AG20443 (cell line): ENCODE measurements around the gene CPD.
A peak's percentile ranks its signal among the peaks of the same experiment; 100 is the strongest.
"Not testable (repeated sequence)": the region's sequence is repeated elsewhere in the genome, so short reads cannot be mapped to it uniquely, and the experiment has no call there.

Source experiments
- DNase-seq: peaks from one replicate; pipeline ENCODE4 v3.0.0; 2012; ENCODE audit warnings: low spot score, mixed read lengths

CPD gene

DNA sequence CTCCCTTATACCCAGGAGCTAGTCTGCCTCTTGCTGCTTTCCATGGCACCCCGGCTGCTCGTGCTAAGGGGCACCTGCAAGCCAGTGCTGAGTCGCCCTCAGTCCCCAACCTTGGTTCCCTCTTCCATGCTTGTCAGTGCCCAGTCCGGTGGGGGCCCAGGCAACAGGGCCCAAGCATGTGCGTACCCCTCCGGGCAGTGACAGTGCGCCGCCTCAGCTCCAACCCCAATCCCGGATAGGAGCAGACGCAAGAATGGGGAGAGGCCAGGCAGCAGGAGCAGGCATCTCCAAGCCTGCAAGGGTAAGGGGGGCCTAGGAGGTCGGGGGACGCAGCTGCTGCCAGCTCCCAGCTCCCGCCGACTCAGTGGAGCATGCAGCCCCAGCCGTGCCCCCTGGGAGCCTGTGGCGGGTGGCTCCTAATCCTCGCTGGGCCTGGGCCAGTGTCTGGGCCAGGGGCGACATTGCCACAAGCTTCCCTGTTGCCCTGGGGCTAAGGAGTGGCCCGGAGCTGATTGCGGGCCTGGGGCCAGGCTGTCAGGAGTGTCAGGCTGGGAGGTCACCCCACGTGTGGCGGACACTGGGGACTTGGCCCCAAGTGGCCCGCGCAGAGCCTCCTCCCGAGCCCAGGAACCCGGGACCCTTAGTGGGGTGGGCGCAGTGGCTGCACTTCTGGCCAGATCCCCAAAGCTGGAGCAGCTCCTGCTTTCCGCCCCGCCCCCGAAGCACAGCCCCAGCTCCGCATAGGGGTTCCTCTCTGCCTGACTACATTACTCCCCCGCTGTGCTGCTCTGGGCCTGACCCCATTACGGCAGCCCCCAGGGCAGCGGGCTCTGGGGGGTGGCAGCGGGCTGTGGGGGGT is 9.8 kb downstream of the CPD start:
- no peak for DNase-seq

DNA sequence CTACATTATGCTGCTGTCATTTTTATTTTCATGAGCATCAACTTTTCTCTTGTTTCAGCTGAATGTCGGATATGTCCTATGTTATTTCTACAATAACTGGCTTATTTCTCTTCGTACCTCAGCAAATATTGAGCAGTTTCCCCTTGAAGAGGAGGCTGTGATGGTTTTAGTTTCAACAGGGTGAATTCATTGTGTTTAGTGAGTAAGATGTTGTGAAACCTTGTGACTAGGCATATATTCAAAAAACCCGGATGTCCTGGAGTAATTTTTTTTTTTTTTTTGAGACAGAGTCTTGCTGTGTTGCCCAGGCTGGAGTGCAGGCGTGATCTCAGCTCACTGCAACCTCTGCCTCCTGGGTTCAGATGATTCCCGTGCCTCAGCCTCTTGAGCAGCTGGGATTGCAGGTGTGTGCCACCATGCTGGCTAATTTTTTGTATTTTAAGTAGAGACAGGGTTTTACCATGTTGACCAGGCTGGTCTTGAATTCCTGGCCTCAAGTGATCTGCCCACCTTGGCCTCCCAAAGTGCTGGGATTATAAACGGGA is 11.1 kb downstream of the CPD start:
- DNase-seq, result peak; percentile 30

DNA sequence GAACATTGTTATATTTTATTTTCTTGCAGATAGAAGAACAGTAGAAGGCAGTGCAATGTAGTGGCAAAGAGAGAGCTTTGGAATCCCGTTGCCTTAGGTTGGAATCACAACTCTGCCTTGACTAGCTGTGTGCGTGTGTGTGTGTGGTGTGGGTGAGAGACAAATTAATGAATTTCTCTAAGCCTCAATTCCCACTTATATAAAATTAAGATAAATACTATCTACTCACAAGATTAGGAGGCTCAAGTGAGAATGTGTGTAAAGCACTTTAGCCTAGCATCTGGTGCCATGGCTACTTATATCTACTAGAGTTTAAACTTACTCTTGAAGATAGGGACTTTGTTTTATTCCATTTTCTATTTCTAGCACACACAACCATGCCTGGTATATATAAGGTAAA is 12.8 kb downstream of the CPD start:
- no peak for DNase-seq

DNA sequence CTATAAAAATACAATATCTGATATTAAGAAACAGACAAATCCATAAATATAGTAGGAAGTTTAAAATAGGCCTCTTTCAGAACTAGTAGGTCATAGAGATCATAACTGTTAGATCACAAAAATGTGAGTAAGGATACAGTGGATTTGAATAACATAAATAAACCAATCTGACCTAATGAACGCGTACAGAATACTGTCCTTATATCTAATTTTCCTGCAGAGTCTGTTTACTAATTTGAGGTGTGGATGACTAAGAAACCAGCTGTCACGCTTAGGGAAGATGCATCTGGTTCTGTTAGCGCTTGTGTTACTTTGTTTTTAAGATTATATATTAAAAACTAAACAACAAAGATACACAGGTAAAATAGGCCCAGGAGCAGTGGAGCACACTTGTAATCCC is 14.8 kb downstream of the CPD start:
- no peak for DNase-seq

DNA sequence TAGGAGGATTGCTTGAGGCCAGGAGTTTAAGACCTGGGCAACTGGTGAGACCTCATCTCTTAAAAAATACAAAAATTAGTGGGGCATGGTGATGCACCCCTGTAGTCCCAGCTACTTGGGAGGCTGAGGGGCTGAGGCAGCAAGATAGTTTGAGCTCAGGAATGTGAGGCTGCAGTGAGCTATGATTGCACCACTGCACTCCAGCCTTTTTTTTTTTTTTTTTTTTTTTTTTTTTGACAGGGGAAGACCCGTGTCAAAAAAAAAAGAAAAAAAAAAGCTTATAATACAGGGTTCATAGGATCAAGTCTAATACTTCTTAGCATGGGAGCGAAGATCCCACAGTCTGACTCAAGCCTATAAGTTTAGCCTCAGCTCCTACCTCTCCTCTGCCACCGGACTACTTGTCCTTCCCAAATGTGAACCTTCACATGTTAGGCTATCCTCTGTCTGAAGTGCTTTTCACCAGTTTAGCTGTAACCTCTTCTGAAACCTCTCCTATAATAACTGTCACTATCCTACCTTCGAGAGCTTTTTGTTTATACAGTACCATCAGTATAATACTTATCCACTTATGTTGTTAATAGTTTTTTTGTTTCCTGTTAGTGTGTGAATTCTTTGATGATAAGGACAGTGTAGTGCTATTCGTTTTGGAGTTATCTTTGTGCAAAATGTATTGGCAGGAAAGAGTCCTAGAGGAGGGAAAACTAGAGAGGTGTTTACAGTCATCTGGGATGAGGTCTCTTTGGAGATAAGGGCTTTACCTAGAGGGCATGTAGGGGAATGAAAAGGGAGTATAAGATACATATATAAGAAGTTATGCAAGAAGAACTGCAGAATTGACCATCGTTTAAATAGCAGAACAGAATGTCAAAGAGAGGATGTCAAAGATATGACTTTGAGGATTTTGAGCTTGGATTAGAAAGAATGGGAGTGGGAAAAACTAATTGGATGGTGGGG is 15.5 kb downstream of the CPD start:
- DNase-seq, result no peak

DNA sequence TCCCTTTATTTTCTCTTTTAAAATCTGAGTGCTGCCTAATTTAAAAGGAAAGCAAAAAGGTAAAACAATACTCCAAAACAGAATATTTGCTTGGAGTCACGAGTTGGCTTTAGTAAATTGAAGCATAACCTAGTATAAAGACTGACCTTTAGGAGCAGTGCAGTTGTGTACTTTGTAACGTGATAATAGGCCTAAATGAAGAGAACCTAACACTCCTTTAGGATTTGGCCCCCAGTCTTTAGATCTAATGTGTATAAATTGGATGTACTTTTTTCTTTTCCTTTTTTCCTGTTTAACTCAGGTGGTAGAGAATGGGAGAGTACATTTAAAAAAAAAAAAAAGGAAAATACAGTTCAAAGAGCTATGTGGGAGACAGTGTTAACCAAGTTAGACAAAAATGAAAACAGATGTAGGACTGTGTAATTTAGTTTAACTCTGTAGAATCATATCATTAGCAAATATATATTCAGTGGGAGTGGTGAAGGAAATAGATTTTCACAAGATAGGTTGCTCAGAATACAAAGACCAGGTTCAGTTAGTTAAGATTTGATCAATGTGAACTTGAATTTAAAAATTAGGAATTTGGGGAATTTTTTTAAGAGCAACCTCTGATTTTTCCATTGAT is 16.8 kb downstream of the CPD start:
- DNase-seq, result no peak

DNA sequence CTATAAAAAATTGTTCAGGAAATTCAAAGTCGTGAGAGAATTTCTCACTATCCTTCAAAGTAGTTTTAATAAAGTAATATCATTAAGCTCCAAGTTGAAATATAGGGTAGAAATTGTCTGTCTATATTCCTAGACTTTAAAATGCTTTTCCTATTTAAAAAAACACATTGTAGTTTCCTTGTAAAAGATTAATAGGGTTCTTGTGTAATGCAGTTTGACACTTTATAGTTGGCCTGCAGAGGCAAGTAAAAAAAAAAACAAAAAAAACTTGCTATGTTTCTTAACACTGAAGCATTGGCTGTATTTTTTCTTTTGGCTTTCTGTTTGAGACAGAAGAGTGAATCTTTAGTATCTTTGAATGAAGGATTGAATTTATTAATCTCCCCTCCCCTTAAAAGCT is 17.4 kb downstream of the CPD start:
- DNase-seq, result no peak

DNA sequence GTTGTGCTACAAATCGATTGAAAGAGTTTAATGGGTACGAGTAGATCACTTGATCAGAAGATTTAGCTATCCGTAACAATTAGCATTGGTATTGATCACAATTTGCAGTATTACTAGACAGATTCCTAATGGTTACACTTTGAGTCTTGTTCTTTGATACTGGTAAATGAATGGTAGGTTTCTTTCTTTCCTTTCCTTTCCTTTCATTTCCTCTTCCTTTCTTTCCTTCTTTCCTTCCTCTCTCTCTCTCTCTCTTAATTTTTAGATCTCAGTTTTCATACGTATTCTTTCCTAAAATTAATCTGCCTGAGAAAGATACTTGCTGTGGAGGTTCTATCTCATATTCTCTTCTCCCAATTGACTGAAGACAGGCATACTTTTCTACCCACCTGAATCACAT is 17.9 kb downstream of the CPD start:
- DNase-seq, result no peak

DNA sequence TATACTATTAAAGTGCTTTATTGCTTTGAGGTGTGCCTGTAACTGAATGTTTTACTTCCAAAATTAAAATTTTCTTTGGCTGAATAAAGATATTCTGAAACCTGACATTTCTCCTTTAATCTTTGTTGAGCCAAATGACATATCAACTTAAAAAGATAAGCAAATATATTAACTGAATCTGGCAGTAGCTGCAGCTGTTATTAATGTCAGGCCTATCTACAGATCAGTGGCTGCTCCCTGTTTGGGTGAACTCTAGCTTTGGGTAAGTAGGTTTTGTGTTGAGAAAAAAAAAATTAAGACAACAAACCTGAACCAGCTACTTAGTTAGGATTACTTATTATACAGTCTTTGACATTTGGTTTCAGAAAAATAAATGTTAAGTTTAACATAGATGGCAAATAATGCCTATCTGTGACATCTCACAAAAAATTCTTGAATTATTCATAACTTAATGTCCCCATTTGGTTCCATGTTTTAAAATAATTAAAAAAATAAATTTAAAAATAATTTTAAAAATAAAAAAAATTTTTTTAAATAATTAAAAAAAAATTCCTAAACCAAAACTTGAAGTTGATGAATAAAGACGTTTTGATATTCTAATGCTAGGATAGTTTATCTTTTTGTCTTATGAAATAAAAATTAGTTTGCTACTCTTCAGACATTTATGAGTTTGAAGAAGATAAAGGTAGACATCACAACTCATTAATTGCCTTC is 19.8 kb downstream of the CPD start:
- no peak for DNase-seq

DNA sequence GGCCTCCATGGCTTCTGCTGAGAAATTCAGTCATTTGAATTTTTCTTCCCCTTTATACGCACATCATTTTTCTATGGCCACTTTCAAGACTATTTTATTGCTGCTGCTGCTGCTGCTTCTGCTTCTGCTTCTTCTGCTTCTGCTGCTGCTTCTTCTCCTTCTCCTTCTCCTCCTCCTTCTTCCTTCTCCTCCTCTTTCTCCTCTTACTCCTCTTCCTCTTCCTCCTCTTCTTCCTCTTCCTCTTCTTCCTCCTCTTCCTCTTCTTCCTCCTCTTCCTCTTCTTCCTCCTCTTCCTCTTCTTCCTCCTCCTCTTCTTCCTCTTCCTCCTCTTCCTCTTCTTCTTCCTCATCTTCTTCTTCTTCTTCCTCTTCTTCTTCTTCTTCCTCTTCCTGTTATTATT is 22.4 kb downstream of the CPD start:
- DNase-seq, result no peak

DNA sequence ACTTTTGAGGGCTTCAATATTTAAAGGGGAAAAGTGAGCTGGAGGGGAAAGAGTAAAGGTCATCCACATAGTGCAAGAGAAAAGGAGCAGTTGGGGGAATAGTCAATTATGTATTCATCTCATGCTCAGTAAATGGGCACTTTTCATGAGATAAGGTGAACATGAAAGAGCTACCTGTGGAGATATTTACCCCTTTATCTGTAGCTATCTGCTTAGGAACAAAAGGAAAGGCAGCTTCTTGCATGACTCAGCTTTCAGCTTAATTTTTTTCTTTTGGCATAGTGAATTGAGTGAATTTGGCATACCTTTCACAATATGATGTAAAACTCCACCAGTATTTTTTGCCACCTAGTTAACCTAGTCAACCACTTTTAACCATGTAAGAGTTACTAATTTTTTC is 26.4 kb downstream of the CPD start:
- DNase-seq, result no peak

DNA sequence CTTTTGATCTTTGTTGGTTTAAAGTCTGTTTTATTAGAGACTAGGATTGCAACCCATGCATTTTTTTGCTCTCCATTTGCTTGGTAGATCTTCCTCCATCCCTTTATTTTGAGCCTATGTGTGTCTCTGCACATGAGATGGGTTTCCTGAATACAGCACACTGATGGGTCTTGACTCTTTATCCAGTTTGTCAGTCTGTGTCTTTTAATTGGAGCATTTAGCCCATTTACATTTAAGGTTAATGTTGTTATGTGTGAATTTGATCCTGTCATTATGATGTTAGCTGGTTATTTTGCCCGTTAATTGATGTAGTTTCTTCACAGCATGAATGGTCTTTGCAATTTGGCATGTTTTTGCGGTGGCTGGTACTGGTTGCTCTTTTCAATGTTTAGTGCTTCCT is 31.9 kb downstream of the CPD start:
- DNase-seq, result not testable (repeated sequence)

DNA sequence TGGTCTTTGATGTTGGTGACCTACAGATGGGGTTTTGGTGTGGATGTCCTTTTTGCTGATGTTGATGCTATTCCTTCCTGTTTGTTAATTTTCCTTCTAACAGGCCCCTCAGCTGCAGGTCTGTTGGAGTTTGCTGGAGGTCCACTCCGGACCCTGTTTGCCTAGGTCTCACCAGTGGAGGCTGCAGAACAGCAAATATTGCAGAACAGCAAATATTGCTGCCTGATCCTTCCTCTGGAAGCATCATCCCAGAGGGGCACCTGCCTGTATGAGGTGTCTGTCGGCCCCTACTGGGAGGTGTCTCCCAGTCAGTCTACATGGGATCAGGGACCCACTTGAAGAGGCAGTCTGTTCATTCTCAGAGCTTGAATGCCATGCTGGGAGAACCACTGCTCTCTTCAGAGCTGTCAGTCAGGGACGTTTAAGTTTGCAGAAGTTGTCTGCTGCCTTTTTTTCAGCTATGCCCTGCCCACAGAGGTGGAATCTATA is 33.3 kb downstream of the CPD start:
- not testable (repeated sequence) for DNase-seq

DNA sequence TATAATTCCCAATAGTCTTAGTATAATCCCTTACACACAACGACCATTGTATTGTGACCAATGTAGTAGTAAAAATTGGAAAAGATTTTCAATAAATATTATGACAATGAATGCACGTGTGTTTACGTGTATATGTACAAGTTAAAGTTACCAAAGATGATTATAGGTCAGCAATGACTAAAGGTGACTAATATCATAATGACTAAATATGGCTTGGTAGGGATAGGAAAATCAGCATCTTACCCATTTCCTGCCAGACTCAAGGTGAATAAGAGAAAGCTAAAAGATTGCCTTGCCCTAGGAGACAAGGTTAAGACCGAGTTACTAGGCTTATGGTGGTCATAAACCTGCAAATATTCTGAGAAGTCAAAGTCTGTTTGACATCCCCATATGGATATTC is 34.4 kb downstream of the CPD start:
- DNase-seq, result no peak

DNA sequence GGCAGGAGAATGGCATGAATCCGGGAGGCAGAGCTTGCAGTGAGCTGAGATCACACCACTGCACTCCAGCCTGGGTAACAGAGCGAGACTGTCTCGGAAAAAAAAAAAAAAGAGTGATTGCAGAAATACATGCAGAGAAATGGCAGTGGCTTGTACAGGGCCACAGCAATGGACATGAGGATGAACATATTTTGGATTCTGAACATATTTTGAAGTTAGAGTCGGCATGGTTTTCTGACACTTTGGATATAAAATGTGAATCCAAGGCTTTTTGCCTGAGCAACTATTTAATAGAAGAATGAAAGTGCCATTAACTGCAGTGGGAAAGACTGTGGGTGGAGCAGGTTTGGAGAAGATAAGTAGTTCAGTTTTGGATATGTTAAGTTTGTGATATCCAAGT is 35.8 kb downstream of the CPD start:
- peak; percentile 21 for DNase-seq

DNA sequence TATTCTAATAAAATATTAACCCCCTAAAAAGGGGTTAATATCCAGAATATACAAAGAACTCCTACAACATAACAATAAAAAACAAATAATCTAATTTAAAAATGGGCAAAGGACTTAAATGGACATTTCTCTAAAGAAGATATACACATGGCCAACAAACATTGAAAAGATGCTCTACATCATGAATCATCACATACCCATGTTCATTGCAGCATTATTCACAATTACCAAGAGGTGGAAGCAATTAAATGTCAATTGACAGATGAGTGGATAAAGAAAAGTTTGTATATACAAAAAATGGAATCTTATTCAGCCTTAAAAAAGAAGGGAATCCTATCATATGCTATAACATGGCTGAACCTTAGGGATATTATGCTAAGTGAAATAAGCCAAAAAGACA is 36.8 kb downstream of the CPD start:
- DNase-seq, result no peak

DNA sequence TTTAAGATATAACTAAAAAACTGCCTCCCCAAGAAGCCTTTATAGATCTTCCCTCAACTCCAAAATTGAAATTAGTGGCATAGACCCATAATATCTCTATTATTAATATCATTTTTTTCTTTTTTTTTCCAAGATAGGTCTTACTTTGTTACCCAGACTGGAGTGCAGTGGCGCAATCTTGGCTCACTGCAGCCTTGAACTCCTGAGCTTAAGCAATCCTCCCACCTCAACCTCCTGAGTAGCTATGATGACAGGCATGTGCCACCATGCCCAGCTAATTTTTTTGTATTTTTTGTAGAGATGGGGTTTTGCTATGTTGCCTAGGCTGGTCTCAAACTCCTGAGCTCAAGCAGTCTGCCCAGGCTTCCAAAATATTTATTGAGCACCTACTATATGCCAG is 39.3 kb downstream of the CPD start:
- not testable (repeated sequence) for DNase-seq

DNA sequence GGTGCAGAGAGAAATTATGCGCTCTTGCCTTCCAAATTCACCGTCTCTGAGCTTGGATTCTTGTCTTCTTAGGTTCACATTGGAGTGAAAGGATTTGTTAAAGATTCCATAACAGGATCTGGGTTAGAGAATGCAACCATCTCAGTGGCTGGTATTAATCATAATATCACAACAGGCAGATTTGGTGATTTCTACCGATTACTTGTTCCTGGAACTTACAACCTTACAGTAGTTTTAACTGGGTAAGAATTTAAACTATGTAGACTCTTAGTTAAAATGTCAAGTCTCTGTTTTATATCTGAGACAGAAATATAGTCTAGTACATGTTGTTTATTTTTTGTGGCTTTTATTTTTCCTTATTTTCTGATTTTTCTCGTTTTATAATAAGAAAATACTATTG is 42.9 kb downstream of the CPD start:
- no peak for DNase-seq

DNA sequence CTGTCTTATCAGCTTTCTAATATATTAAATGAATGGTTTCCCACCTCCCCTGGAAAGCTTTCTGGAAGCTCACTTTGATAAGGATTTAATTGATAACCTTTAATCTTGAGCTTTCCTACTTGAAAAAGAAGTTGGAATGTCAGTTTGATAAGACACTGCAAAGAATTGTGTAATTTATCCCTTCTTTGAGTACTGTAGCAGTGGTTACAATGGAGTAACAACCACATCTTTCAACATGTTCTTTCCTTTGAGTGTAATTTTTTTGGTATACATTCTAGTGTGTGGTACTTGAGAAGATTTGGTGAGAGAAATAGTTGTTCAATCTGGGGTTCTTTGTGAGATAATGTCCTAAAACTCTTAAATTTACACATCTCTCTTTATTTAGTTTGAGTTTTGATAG is 43.4 kb downstream of the CPD start:
- no peak for DNase-seq

DNA sequence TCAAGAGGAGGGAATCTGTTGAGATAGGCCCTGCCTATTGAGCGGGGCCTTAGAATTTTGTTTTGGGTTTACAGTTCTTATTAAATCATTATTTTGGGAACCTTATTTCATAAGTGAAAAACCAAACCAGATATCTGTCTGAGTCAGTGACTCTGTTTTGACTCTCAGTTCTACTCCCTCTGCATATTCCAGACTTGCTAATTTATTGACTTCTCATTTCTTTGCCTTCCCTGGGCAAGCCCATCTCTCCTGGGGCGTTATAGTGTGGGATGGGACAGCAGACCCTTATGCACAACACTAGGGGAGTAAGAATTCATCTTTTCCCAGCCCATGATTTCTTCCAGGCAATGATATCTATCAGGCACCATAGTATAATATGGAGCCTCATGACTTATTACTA is 45.7 kb downstream of the CPD start:
- DNase-seq, result no peak

DNA sequence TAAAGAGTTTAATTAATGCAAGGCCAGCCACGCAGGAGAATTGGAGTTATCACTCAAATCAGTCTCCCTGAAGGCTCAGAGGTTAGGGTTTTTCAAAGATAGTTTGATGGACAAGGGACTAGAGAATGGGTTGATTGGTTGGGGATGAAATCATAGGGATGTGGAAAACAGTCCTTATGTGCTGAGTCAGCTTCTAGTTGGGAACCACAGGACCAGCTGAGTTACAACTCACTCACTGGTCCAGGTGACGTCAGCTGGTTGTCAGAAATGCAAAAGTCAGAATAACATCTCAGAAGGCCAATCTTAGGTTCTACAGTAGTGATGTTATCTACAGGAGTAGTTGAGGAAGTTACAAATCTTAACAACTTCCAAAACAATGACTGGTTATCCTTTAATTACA is 47.6 kb downstream of the CPD start:
- DNase-seq, result no peak

DNA sequence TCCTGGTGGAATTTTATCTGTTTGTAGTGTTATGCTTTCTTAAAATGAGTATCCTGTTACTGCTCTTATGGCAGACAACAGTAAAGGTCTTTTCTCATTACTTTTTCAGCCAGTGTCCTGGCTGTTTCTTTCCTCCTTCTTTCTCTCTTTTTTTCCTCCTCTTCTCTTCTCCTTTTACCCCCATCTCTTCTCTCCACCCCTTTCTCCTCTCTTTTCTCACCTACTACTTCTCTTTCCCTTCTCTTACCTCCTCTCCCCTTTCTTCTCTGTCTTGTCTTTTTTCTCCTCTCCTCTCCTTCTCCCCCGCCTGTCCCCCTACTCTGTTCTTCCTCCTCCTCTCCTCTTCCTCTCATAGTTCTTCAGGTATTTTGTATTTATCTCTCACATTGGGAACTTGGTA is 48.9 kb downstream of the CPD start:
- no peak for DNase-seq
